ENCODE data around the gene CYP2D6. TPM values are rescaled to one million over a fixed set of nuclear protein-coding genes. Genes with fewer than 3 reads are reported as not detected.

Gene CYP2D6
- total RNA-seq, 1 experiment from 2014 or later, result 0.55 TPM

DNA sequence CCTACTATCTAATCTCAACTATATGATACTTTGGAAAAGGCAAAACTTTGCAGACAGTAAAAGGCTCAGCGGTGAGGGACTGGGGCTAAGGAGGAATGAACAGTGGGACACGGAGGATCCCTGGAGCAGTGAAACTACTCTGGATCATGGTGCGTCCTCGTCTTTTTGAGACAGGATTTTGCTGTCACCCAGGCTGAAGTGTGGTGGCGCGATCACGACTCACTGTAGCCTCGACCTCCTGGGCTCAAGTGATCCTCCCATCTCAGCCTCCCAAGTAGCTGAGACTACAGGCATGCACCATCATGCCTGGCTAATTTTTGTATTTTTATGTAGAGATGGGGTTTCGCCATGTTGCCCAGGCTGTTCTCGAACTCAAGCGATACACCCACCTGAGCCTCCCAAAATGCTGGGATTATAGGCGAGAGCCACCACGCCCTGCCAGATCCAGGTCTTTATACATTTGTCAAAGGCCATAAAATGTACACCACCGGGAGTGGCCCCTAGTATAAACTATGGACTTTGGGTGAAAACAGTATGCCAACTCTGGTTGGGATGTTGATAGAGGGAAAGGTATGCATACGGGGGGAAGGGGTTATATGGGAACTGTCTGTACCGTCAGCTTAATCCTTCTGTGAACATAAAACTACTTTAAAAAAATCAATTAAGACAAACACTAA lies 28.0 kb upstream of the CYP2D6 start:
- no peaks in the 10 kb centered on the region for H3F3A ChIP-seq (ENCODE audit: low read length, unreplicated experiment)
- no TSS peak for BruUV-seq (replicated peaks)
- no peaks in the 10 kb centered on the region for H4K20me1 ChIP-seq (ENCODE audit: low read length)
- no peak overlapping the region for H2AFZ ChIP-seq (ENCODE audit: low read length)
- no peaks in the 10 kb centered on the region for H3K27me3 ChIP-seq (ENCODE audit: low read length)
- TF ChIP-seq, protein P1, sequence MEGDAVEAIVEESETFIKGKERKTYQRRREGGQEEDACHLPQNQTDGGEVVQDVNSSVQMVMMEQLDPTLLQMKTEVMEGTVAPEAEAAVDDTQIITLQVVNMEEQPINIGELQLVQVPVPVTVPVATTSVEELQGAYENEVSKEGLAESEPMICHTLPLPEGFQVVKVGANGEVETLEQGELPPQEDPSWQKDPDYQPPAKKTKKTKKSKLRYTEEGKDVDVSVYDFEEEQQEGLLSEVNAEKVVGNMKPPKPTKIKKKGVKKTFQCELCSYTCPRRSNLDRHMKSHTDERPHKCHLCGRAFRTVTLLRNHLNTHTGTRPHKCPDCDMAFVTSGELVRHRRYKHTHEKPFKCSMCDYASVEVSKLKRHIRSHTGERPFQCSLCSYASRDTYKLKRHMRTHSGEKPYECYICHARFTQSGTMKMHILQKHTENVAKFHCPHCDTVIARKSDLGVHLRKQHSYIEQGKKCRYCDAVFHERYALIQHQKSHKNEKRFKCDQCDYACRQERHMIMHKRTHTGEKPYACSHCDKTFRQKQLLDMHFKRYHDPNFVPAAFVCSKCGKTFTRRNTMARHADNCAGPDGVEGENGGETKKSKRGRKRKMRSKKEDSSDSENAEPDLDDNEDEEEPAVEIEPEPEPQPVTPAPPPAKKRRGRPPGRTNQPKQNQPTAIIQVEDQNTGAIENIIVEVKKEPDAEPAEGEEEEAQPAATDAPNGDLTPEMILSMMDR (conservative IDR thresholded peaks at IDR 0.05; ENCODE audit: low read depth, low read length), result no peak
- no peak for TF ChIP-seq EZH2phosphoT487 (IDR thresholded peaks at IDR 0.05; ENCODE audit: borderline replicate concordance, low read length)
- TF ChIP-seq EZH2 (IDR thresholded peaks at IDR 0.05; ENCODE audit: low read length, unreplicated experiment), result no peak
- DNase-seq (no peak), ATAC-seq (no peak)
- H3K4me2 ChIP-seq (ENCODE audit: low read length), result no peak overlapping the region
- H3K36me3 ChIP-seq (ENCODE audit: low read depth, low read length), result no peaks in the 10 kb centered on the region
- H3K9me2 ChIP-seq (replicated peaks; ENCODE audit: low read length), result no peaks in the 10 kb centered on the region
- H3K9ac ChIP-seq (ENCODE audit: low read length), result no peak overlapping the region
- ChIA-PET POLR2A (ENCODE audit: unreplicated experiment) (no interaction called here), CTCF (no interaction called here)
- H3K9me3 ChIP-seq (ENCODE audit: low read length), result no peaks in the 10 kb centered on the region
- H3K27ac ChIP-seq (ENCODE audit: low read length), result no peak overlapping the region
- no peak overlapping the region for H3K4me3 ChIP-seq (ENCODE audit: low read length)
- H3K79me2 ChIP-seq (ENCODE audit: low read length), result no peaks in the 10 kb centered on the region
- intact Hi-C loops (cut with micrococcal nuclease), result no loop called here
- H3K4me1 ChIP-seq (ENCODE audit: insufficient read depth, low read length), result peaks cover 7% of the 10 kb centered on the region

DNA sequence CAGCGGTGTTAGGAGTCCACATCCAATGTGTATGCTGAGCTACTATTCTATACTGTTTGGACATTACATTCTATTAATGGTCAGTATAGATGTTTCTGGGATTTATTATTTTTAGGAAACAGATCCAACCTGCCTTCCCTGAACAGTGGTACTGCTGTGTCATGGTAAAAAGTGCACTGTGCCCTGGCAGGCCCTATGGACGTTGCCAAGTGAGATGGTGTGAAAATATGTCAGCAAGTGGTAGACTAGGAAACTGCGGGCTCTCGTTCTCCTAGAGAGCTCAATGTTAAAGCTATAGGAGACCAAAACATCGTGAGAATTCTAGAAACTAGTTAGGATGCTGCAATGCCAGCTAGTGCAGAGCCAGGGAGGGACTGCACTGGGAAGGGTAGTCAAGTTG lies 26.0 kb upstream of the CYP2D6 start:
- intact Hi-C loops (cut with micrococcal nuclease), result no loop called here
- peaks cover 5% of the 10 kb centered on the region for H3K4me1 ChIP-seq (ENCODE audit: insufficient read depth, low read length)
- no peak overlapping the region for H2AFZ ChIP-seq (ENCODE audit: low read length)
- H3K27me3 ChIP-seq (ENCODE audit: low read length), result no peaks in the 10 kb centered on the region
- H3K36me3 ChIP-seq (ENCODE audit: low read depth, low read length), result no peaks in the 10 kb centered on the region
- H4K20me1 ChIP-seq (ENCODE audit: low read length), result no peaks in the 10 kb centered on the region
- no peak overlapping the region for H3K4me3 ChIP-seq (ENCODE audit: low read length)
- H3K9me2 ChIP-seq (replicated peaks; ENCODE audit: low read length), result no peaks in the 10 kb centered on the region
- no TSS peak for BruUV-seq (replicated peaks)
- DNase-seq (no peak), ATAC-seq (no peak)
- H3K27ac ChIP-seq (ENCODE audit: low read length), result no peak overlapping the region
- POLR2A ChIA-PET (ENCODE audit: unreplicated experiment), result no interaction called here
- TF ChIP-seq EZH2 (IDR thresholded peaks at IDR 0.05; ENCODE audit: low read length, unreplicated experiment) (no peak), EZH2phosphoT487 (IDR thresholded peaks at IDR 0.05; ENCODE audit: borderline replicate concordance, low read length) (no peak)
- TF ChIP-seq, protein P1 (conservative IDR thresholded peaks at IDR 0.05; ENCODE audit: low read depth, low read length), result no peak
- H3K9me3 ChIP-seq (ENCODE audit: low read length), result no peaks in the 10 kb centered on the region
- no peak overlapping the region for H3K4me2 ChIP-seq (ENCODE audit: low read length)
- H3K9ac ChIP-seq (ENCODE audit: low read length), result no peak overlapping the region
- H3K79me2 ChIP-seq (ENCODE audit: low read length), result no peaks in the 10 kb centered on the region
- CTCF ChIA-PET, result no interaction called here
- no peaks in the 10 kb centered on the region for H3F3A ChIP-seq (ENCODE audit: low read length, unreplicated experiment)

DNA sequence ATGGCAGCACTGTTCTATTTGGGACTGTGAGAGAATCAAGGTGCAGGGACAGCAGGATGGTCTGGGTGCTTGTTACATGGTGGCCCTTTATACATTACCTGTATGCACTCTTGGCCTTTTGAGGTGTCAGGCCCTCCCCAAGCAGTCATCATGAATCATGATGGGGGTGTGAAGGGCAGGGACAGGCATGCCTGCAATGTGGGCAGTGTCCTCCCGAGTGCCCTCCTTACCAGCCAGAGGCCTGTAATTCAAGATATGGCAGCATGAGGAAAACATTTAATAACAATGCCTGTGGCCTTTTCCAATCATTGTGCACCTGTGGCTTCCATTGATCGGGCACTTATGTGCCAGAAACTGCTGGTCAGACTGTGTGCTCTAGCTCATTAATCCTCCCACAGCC lies 25.5 kb upstream of the CYP2D6 start:
- Histone ChIP-seq H3K36me3 (ENCODE audit: low read depth, low read length) (no peaks in the 10 kb centered on the region), H3K79me2 (ENCODE audit: low read length) (no peaks in the 10 kb centered on the region), H3K4me1 (ENCODE audit: insufficient read depth, low read length) (0 out of 2 replicates have a peak, but pooled peaks cover under 1% of the 10 kb centered on the region), H3K4me3 (ENCODE audit: low read length) (no peak overlapping the region), H2AFZ (ENCODE audit: low read length) (no peak overlapping the region), H3K9ac (ENCODE audit: low read length) (no peak overlapping the region), H3K9me2 (replicated peaks; ENCODE audit: low read length) (no peaks in the 10 kb centered on the region), H3K27ac (ENCODE audit: low read length) (no peak overlapping the region), H3K4me2 (ENCODE audit: low read length) (no peak overlapping the region), H4K20me1 (ENCODE audit: low read length) (no peaks in the 10 kb centered on the region), H3K9me3 (ENCODE audit: low read length) (no peaks in the 10 kb centered on the region), H3F3A (ENCODE audit: low read length, unreplicated experiment) (no peaks in the 10 kb centered on the region), H3K27me3 (ENCODE audit: low read length) (no peaks in the 10 kb centered on the region)
- ATAC-seq, result no peak
- DNase-seq, result no peak
- intact Hi-C loops (cut with micrococcal nuclease), result no loop called here
- BruUV-seq (replicated peaks), result no TSS peak
- TF ChIP-seq EZH2 (IDR thresholded peaks at IDR 0.05; ENCODE audit: low read length, unreplicated experiment), result no peak
- TF ChIP-seq, protein P1 (conservative IDR thresholded peaks at IDR 0.05; ENCODE audit: low read depth, low read length), result no peak
- TF ChIP-seq EZH2phosphoT487 (IDR thresholded peaks at IDR 0.05; ENCODE audit: borderline replicate concordance, low read length), result no peak
- POLR2A ChIA-PET (ENCODE audit: unreplicated experiment), result no interaction called here
- CTCF ChIA-PET, result no interaction called here
